SU-DHL-6 (cell line): ENCODE results near the gene PI4KA.

ENCODE experiments used
- CTCF ChIP-seq: fragments of 200-600 bp; sonication (generic); IDR thresholded peaks from one replicate; pipeline ENCODE4 v1.5.1; 2017; ENCODE audit warnings: antibody characterized with exemption, mild to moderate bottlenecking, low read length, moderate library complexity; ENCODE audit not compliant: insufficient read depth, poor library complexity, severe bottlenecking
- EZH2phosphoT487 ChIP-seq: fragments of 200-600 bp; sonication (generic), shearing (Covaris generic); conservative IDR thresholded peaks from 2 replicates; pipeline ENCODE4 v1.6.1; 2018; ENCODE audit warnings: mild to moderate bottlenecking, antibody characterized with exemption, low read length, moderate library complexity, mixed read lengths

- TF ChIP-seq CTCF (no peak), EZH2phosphoT487 (no peak)
Measured at GRCh38 chr22:20792966-20793728, 65.5 kb downstream of the PI4KA start.
